HG02943 (cell line): ENCODE measurements around the gene SEC24B.

ENCODE experiments used
- ATAC-seq: cut with Tn5 transposase; IDR thresholded peaks from one replicate; pipeline ENCODE4 v1.9.1; 2021; ENCODE audit warnings: mild to moderate bottlenecking, low read depth, moderate library complexity; ENCODE audit not compliant: unreplicated experiment

The SEC24B gene

DNA sequence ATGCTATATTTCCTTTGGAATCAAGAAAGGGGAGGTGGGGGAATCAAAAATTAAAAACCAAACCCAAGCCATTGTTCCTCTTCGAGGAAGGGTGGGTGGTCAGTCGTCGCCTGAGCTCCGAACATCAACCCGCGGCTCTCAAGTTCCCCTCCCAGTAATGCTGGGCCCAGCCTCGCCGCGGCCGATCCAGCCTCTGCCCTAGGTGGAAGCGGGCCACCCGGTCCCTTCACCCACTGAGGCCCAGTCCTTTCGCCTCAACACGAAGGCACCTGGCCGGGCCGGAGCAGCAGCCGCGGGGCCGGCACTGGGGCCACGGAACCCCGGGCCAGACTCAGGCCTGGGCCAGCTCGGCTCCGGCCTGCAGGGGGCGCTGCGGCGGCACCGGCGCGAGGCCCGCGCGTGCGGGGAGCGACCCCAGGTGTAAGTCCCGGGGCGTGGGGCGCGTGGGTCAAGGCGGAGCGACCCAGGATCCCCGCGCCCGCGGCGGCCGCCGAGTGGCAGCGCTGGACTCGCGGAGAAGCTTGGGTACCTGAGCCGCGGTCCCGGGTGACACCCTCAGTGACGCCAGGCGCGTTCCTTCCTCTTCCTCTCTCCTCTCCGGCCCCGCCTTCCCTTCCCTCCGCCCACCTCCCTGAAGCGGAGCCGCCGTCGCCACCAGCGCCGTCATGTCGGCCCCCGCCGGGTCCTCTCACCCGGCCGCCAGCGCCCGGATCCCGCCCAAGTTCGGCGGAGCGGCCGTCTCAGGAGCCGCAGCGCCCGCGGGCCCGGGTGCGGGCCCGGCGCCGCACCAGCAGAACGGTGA, at the start of gene SEC24B:
TSS of gene SEC24B (plus strand) at position 611 of the 802 bp plus-strand sequence. CDS start at position 666, 55 bp downstream.
- peak; percentile 93 for ATAC-seq

DNA sequence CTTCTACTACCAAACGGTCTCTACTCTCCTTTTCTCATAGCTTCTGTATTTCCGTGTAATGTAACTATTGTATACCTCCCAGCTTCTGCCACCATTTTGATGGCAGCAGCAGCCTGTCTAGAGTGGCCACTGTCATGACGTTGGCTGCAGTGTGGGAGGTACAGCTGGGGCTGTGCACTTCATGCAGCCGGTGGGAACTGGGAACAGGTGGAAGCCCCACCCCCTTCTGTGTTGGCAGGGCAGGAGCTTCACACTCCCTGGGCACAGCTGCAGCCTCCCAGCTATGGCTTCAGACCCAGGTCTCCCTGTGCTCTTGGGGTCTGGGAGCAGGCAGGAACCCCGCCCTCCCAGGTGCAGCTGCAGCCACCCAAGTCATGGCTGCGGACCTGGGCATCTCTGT, 49.8 kb upstream of the SEC24B start:
- ATAC-seq = no peak

DNA sequence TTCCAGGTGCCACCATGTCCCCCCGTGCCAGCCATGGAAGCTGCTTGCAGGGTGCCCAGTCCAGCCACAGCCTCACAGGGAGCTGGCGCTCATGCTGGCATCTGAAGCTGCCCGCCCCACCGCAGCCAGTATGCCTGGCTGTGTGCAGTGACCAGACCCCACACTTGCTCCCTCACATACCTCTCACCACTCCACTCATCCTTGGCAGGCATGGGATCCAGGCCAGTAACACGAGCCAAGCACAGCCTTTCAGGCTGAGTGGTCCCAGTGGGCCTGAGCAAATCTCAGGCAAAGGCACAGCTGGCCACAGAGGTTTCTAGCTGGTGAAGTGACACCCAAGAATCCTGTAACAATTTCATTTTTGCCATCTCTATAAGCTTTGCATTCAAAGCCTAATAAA, 48.4 kb upstream of the SEC24B start:
- ATAC-seq = no peak

DNA sequence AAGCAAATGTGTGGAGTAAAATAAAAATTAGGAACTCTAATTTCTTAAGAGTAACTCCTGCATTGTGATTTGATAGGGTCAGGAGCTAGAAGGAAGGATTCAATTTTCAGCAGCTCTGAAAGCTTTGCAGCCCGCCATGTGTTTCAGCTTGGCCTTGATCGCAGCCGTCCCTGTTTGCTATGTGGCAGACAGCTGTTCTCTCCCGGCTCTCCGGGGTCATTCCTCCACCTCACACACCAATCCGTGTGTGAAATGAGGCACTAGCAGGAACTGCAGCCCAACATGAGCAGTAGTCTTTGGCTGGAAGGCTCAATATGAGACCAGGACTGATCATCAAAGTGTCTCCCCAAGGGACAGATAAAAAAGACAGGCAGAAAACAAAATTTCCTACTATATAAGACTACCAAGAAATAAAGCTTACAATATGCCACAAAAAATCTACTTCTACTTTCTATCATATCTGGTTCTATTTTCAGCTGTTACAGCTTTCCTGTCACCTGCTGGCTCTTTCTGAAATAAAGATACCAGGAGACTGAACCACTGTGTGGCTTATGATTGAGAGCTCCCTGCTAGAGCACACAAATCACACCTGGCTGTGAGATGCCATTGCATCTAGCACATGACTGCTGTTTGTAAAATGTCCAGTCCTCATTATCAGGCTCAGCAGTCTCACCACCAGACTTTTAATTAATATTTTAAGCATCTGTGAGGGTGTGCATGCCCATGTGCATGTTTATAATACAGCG, 44.1 kb upstream of the SEC24B start:
- ATAC-seq = no peak

DNA sequence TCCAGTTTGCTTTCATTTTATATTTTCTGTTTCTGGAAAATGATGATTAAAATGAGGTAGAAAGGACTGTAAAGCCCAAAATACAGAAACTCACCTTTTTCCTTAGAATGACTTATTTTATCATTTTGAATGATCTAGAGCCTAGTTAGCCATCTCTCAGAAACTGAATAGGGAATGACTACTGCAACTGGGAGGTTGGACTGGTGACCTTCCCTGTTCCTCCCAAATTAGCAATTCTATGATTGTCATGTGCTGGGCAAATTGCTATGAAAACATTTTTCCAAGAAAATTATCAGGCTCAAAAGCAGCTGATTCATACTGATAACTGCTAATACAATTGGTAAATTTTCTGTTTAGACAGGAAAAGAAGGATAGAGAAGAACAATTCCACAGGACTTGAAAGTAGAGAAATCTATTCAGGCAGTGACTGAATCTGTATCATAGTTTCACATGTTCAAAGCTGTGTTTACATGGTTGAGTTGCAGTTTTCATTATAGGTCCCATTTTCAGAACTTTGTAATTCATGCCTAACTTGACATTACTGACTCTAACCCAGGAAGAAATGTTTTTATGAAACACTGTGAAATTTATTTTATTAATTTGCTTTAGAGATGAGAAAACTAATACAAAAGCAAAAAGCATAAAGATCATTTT, 43.4 kb upstream of the SEC24B start:
- ATAC-seq = no peak

DNA sequence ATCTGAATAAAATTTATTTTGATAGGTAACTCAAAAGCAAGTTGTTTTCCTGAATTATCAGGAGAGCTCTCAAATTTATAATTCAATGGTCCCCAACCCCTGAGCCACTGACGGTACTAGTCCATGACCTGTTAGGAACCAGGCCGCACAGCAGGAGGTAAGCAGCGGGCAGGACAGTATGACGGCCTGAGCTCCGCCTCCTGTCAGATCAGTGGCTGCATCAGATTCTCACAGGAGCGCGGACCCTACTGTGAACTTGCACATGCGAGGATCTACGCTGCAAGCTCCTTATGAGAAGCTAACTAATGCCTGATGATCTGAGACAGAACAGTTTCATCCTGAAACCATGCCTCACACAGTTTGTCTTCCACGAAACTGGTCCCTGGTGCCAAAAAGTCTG, 37.9 kb upstream of the SEC24B start:
- ATAC-seq = no peak

DNA sequence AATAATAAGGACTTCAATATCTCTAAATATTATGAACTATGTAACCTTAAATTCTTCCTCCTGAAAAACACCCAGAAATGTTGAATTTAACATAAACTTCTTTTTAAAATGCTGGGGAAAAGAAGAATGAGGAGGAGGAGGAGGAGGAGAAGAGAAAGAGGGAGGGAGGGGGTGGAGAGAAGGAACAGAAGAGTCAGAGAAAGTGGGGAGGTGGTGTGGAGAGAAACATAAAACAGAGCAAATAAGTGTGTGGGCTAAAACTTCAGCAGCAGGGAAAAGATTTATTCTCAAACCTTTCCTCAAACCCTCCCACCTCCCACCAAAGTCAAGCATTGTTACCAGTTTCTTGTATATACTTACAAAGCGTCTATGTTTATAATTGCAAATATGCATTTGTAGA, 34.7 kb upstream of the SEC24B start:
- no peak for ATAC-seq

DNA sequence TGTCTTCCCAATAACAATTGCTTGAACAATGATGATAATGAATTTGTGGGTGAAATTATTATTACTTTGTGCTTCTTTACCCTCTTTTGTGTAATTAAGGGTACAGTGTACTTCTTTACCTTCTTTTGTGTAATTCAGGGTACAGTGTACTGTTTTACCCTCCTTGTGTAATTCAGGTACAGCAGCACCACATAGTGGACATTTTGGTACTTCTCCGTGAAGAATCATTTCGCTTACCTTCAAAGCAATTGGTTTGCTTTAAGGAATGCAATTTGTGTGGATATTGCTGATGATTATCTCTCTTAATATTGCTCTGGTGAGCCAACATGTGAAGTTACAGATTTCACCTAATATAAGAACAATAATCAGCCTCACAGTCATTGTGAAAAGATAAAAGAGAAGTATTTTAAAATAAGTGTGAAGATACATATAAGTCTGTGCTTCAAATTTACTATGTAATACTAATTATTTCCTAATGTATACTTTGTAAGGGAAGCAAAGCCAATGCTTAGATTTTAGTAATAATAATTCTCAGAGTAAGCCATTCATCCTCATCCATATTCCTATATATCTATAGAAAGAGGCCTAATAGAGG, 27.2 kb upstream of the SEC24B start:
- ATAC-seq = no peak

DNA sequence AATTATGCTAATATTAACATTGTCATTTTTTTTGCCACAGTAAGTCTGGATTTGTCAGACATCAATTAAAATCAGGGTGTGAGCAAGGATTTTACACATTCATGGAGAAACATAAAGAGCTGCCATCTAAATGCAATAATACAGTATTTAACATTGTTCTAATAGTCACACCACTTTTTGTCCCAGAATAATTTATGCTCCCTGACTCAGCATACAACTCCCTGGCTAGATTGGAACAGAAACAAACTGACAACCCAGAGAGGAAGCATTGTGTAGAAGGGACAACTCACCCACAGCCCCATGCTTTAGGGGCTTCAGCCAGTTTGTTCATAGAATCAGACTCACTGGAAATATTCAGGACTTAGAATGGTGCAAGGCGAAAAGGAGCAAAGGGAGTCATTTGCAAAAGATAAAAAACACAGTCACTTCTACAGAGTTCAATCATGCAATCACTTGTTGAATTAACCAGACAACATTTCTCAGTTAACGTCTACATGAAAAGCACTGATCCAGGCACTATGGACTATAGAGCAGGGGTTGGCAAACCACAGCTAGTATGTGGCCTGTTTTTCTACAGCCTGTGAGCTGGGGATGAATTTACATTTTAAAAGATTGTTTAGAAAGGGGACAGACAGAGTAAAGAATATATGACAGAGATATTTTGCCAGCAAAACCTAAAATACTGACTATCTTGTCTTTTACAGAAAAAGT, 26.4 kb upstream of the SEC24B start:
- ATAC-seq = no peak

DNA sequence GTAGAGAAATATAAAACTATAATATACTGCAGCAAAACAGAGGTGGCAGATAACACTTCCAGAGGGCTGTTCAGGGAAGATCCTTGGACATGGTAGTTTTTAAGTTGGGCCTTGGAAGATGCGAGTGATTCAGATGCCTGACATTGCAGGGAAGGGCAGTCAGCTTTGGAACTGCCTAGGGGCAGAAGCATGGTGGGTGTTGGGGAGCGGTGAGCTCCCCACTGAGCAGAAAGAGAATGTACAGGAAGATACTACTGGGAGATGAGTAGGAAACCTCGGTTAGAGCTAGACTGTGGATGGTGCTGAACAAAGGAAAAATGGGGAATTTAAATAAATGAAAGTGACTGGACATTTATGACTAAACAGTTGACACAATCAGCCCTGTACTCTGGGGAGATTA, 24.9 kb upstream of the SEC24B start:
- no peak for ATAC-seq

DNA sequence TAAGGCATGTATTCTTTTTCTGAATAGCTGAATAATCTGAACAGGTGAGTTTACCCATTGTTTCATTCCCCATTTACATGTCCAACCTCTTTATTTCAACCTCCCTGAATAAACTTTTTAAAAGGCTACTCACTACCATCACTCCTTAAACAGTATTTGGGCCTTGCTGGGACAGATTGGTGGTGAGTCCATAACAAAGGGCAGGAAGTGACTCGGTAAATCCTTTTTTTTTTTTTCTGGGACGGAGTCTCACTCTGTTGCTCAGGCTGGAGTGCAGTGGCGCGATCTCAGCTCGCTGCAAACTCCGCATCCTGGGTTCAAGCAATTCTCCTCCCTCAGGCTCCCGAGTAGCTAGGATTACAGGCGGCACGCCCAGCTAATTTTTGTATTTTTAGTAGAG, 23.4 kb upstream of the SEC24B start:
- no peak for ATAC-seq

DNA sequence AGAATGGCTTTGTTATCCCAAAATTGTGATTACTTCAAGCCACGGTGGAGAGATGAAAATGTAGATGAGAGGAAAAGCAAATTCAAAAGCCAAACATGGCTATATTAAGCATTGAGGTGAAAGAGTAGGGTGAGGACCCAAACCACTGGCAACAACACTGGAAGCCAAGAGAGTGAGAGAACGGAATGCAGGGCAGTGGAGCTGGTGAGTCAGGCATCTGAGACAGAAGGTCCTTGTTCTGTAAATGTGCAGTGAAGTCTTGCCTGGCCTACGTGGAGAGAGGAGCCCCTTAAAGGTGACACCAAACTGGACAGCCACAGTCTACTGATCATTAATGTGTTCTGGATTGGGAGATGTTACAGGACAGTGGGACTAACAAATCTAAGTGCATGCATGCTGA, 22.8 kb upstream of the SEC24B start:
- no peak for ATAC-seq

DNA sequence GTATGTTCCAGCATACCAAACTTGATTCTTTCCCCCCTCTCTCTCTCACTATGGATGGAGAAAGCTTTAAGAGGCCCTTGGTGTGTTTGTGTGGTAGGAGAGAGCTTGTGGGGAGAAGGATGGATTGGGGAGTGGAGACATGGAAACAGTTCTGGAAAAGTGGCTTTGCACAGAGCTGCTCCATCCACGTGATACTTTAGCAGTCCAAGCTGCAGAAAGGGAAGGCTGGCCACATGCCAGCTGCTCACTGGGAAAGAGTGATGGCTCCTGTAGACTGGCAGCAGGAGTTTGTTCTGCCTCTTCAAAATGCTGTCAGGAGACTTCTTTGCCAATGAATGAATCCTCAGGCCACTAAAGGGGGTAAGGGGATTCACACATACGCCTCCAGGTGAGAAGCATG, 21.7 kb upstream of the SEC24B start:
- ATAC-seq = no peak

DNA sequence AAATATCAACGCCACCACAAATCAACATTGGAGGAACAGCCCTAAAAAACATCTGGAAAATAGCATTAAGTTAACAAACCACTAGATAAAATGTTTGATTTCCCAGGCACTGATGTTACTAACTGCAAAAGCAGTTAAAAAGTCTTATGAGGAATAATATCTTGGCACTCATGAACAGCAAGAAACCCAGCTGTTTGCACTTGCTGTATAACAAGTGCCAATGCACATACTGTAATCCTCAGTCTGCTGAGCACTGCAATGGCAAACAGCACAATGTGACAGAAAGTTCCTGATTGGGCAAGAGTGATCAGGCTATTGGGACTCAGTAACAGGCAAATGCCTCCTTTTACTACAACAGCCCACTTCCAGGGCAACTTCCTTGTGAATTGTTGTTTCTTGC, 20.8 kb upstream of the SEC24B start:
- ATAC-seq = no peak

DNA sequence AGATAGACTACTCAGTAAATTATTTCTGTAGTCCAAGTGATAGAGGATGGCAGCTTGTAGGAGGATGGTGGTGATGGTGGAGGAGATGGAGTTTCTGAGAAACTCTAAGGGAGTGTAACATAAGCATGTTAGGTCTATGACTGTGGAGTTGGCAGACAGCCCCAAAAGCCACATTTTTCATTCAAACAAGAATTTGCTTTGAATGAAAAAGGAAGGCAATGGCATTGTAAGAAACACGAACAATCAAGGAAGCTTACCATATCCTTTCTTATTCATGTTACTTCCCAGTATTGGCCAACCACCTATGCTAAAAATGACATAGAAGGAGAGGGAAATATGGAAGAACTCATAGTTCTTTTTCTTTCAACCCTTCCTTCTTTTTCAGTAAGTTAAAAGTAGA, 18.7 kb upstream of the SEC24B start:
- no peak for ATAC-seq

DNA sequence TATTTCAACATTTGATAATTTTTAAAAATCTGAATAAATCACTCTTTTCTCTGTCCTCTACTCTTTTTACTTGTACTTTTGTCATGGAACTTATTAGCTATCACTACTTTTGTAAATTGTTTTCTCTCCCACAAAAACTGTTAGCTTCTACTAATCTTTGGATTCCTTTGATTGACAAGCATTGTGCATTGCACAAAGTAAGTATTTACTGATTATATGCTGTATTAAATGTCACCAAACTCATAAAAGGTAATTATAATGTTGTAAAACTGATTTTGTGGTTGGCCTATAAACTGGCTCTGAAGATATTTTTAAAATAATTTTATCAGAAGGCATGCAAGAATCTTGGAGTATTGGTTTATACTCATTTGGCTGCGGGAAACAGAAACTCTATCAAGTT, 15.0 kb upstream of the SEC24B start:
- no peak for ATAC-seq

DNA sequence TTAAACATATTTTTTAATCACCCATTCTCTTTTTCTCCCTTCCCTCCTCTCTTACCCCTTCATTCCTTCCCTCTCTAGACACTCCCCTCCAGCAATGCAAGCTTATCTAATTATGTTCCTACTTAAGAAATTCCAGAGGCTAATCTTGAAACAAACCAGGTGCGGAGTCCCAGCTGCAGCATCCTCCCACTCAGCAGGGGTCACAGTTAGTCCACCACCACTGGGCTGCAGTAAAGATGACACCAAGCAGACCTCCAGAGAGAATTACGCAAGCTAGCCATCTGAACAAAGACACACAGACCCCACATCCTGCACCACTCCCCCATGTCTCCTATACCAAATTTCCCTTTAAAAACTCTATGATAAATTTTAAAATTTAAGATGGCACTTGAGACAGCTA, 13.9 kb upstream of the SEC24B start:
- no peak for ATAC-seq

DNA sequence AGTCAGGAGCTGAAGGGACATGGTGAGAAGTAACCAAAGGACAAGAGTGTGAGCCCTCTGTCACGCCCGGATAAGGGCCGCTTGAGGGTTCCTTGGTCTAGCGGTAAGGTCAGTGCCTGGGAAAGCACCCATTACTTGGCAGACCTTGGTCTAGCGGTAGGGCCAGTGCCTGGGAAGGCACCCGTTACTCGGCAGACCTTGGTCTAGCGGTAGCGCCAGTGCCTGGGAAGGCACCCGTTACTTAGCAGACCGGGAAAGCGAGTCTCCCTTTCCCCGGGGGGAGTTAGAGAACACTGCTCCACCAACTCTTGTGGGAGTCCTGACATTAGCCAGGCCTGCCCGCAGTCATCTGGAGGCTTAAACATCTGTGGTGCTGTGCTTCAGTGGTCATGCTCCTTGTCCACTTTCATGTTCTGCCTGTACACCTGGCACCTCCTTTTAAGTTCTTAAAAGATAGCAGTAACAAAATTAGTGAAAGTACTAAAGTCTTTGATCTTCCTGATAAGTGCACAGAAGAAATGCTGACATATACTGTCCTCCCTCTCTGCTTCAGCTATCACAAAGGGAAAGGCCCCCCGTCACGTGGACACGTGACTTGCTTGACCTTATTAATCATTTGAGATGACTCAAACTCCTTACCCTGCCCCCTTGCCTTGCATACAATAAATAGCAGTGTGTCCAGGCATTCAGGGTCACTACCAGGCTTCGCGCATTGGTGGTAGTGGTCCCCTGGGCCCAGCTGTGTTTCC, 9.3 kb upstream of the SEC24B start:
- no peak for ATAC-seq

DNA sequence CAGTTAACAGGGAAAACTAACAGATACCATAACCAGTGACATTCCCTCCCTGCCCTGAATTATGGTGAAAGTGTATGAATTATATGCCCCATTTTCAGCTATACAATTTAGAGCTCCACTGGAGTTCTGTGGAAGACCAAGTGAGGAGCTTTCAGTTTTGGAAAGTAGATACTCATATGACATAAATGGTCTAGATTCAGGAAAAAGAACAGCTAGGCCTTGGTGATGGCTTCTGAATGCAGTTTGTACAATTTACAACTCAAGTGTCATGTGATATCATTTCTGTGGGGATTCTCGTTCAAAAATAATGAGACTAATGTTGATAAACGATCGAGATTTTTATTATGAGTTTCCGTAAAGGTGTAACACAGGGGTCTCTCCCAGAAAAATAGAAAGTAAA, 8.2 kb upstream of the SEC24B start:
- ATAC-seq = no peak

DNA sequence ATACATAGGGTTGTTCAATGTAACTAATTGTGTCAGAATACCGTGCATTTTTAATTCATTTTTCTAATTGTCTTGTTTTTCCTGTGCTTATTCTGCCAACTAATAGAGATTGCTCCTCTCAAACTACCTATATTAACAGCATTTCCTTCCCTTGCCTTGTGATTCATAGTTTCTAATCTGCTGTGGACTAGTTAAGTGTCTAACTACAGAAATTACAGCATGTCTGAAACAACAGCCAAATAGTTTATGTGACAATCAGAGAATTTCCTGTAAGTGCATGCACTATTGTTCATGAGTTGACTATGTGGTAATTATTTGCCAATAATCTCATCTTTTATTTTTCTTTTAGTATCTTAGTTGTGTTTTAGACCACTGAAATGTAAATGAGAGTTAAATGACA, 4.1 kb upstream of the SEC24B start:
- no peak for ATAC-seq
